ENCODE measurements around the gene PLAC8. TPM values are rescaled to one million over a fixed set of nuclear protein-coding genes. Genes with fewer than 3 reads are reported as not detected.
"Not testable (repeated sequence)": the region's sequence is repeated elsewhere in the genome, so short reads cannot be mapped to it uniquely, and the experiment has no call there.

Gene PLAC8
- total RNA-seq, 3 donors from 2014 or later = 11.8 to 14.9 (median 14.3) TPM

DNA sequence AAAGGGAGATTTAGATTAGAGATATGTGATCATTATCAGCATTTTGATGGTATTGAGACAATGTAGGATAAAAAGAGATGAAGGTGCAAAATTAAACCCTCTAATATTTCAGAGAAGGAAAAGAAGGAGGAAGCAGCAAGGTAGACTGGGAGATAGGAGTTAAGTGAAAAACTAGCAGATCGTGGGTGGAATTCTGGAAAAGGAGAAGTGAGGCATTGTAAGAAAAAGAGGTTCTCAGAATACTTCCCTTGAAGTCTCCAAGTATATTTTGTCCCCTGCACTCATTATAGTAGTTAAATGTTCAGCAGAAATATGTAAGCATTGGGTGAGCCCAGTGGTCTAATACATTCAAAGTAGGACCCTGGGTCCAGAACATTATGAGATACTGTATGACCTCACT lies 49.3 kb downstream of the PLAC8 start:
- DNase-seq = no peak
- Mint-ChIP-seq H3K4me1 (ENCODE audit: low read depth) (no peaks in the 10 kb centered on the region), H3K36me3 (ENCODE audit: insufficient read depth) (peaks cover 33% of the 10 kb centered on the region), H3K4me3 (no peak overlapping the region), H3K27me3 (ENCODE audit: low read depth) (no peaks in the 10 kb centered on the region), H3K9me3 (no peaks in the 10 kb centered on the region)
- no peak for ATAC-seq

DNA sequence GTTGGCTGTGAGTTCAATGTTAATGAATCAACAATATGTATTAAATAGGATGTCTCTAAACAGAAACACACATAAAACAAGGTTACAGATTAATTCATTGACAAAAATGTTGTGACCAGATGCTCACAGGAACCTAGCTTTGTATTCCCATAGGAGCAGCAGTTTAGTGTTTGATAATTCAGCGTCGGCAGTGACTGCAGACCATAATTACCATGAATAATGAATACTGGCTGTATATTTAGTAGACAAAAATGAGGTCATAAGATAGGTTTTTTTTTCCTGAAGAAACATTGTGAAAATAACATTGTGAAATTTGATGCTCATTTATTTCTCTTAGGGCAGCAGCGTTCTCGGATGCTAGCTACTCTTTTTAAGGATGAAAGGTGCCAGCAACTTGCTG lies 51.8 kb downstream of the PLAC8 start:
- Mint-ChIP-seq H3K27me3 (ENCODE audit: low read depth) (no peaks in the 10 kb centered on the region), H3K4me3 (no peak overlapping the region), H3K4me1 (ENCODE audit: low read depth) (no peaks in the 10 kb centered on the region), H3K9me3 (no peaks in the 10 kb centered on the region), H3K36me3 (ENCODE audit: insufficient read depth) (peaks cover 29% of the 10 kb centered on the region)
- DNase-seq (no peak), ATAC-seq (no peak)

DNA sequence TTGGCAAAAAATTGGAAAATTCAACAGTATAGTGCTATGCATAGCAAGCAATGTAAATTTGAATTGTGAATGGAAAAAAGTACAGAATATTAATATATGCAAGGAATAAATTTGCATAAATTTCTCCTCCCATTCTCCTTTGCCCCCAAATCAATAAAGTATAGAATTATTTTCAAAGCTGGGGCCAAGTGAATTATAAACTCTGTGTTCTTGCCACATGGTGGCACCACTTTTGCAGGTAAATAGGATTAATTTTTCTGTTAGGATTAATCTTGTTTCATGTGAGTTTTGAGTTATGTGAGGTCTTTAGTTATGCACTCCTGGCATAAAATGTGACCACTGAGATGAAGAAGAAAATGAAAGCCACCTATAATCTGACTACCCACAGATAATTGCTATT lies 59.6 kb downstream of the PLAC8 start:
- Mint-ChIP-seq H3K4me3 (no peak overlapping the region), H3K9me3 (no peaks in the 10 kb centered on the region), H3K4me1 (ENCODE audit: low read depth) (no peaks in the 10 kb centered on the region), H3K36me3 (ENCODE audit: insufficient read depth) (peaks cover 37% of the 10 kb centered on the region), H3K27me3 (ENCODE audit: low read depth) (no peaks in the 10 kb centered on the region)
- ATAC-seq = no peak
- DNase-seq = no peak

DNA sequence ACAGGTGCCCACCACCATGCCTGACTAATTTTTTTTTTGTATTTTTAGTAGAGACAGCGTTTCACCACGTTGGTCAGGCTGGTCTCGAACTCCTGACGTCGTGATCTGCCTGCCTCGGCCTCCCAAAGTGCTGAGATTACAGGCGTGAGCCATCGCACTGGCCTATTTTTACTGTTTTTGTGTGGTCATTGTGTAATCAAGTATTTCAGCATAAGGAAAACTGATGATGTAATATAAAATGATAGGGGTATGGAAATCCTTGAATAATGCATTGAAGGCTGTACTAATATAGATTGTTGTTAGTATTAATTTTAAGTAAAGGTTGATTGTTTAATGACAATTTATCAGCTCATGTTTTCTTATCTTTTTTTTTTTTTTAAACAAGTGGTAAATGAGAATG lies 65.7 kb downstream of the PLAC8 start:
- not testable (repeated sequence) for DNase-seq; ATAC-seq; H3K27me3 Mint-ChIP-seq (ENCODE audit: low read depth); H3K9me3 Mint-ChIP-seq; H3K4me1 Mint-ChIP-seq (ENCODE audit: low read depth); H3K4me3 Mint-ChIP-seq
- peaks cover 32% of the 10 kb centered on the region for H3K36me3 Mint-ChIP-seq (ENCODE audit: insufficient read depth)

DNA sequence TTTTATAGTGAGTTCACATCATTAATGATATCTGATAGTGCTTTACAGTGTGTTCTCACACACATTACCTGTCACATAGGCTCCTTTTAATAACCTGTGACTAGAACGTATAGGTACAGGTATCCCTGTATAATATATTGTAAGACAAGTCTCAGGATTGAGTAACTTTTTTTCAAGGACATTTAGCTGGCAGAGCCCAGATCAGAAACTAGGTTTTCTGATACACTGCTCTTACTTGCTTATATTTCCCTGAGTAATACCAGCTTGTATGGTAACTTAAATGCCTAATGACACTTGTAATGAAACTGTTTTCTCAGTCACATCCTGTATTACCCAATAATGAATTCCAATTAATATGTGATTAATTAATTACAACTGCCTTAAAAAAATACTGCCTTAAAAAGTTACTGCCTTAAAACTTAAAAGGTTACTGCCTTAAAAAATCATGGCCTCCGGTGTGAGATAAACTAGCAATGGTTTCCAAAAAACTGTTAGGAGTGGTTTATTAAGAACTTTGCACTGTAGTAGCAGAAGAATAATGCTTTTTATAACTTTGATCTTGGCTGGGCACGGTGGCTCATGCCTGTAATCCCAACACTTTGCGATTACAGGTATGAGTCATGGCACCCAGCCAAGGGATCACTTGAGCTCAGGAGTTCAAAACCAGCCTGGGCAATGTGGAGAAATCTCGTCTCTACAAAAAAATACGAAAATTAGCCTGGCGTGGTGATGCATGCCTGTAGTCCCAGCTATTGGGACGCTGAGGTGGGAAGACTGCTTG lies 67.6 kb downstream of the PLAC8 start:
- Mint-ChIP-seq H3K36me3 (ENCODE audit: insufficient read depth) (peaks cover 20% of the 10 kb centered on the region), H3K9me3 (no peaks in the 10 kb centered on the region), H3K4me1 (ENCODE audit: low read depth) (peaks cover 11% of the 10 kb centered on the region), H3K4me3 (no peak overlapping the region), H3K27me3 (ENCODE audit: low read depth) (no peaks in the 10 kb centered on the region)
- ATAC-seq (no peak), DNase-seq (no peak)

DNA sequence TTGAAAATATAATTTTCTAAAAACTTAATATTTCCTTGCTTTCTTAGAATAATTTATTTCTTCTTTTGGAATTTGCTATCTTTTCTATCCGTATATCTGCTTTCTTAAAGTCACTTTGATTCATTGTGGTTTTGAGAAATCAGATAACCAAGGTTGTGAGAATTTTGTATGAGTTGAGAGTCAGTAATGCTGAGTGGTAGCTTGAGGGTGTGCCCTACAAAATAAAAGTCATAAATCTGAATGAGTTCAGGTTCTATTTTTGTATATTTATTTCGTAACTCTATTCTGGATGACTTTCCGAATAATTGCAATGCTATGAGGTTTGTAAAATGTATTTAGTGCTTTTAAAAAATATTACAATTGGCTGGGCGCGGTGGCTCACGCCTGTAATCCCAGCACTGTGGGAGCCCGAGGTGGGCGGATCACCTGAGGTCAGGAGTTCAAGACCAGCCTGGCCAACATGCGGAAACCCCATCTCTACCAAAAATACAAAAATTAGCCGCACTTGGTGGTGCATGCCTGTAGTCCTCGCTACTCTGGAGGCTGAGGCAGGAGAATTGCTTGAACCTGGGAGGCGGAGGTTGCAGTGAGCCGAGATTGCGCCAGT lies 70.6 kb downstream of the PLAC8 start:
- ATAC-seq = no peak
- Mint-ChIP-seq H3K4me1 (ENCODE audit: low read depth) (peaks cover 25% of the 10 kb centered on the region), H3K4me3 (no peak overlapping the region), H3K27me3 (ENCODE audit: low read depth) (no peaks in the 10 kb centered on the region), H3K9me3 (no peaks in the 10 kb centered on the region), H3K36me3 (ENCODE audit: insufficient read depth) (peaks cover 6% of the 10 kb centered on the region)
- no peak for DNase-seq

DNA sequence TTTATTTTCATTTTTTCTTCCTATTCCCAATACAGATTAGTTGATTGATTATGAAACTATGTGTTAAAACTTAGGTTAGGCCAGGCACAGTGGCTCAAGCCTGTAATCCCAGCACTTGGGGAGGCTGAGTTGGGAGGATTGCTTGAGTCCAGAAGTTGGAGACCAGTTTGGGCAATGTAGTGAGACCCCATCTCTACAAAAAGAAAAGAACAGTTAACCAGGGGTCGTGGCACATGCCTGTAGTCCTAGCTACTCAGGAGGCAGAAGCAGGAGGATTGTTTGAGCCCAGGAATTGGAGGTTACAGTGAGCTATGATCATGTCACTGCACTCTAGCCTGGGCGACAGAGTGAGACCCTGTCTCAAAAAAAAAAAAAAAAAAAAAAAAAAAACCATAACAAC lies 71.4 kb downstream of the PLAC8 start:
- not testable (repeated sequence) for H3K36me3 Mint-ChIP-seq (ENCODE audit: insufficient read depth); ATAC-seq; DNase-seq; H3K4me3 Mint-ChIP-seq; H3K9me3 Mint-ChIP-seq; H3K27me3 Mint-ChIP-seq (ENCODE audit: low read depth)
- H3K4me1 Mint-ChIP-seq (ENCODE audit: low read depth) = peaks cover 28% of the 10 kb centered on the region

DNA sequence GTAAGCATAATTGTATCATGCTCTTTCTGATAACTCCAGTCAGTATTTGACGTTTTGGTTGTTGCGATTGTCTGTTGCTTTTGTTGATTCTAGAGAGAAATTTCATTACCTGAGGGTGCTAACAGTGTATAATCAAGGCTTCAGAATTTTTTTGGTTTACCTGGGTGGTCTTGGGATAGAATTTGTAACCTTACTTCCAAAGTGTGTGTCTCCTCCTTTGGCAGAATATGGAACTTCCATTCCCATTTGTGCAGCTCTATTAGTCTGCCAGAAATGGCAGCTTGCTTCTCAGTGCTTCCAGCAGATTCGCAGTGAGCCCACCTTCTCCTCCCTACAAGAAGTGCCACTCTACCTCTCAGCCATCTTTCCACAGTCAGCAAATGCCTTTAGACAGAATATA lies 74.3 kb downstream of the PLAC8 start:
- no peak for ATAC-seq
- DNase-seq = no peak
- H3K4me1 Mint-ChIP-seq (ENCODE audit: low read depth) = peaks cover 43% of the 10 kb centered on the region
- H3K36me3 Mint-ChIP-seq (ENCODE audit: insufficient read depth) = peaks cover 4% of the 10 kb centered on the region
- H3K4me3 Mint-ChIP-seq = no peak overlapping the region
- H3K9me3 Mint-ChIP-seq = no peaks in the 10 kb centered on the region
- no peaks in the 10 kb centered on the region for H3K27me3 Mint-ChIP-seq (ENCODE audit: low read depth)

Other genes starting within 250 kb of the PLAC8 start
- 100 to 1,000 TPM; 114 to 124 (median 123) TPM for gene SEC31A, start 223.6 kb downstream of the PLAC8 start, total RNA-seq
- 1 to 10 TPM in 2 of 3 donors, under 1 TPM in 1; 0.87 to 2.4 (median 1.0) TPM for gene THAP9, start 214.0 kb downstream of the PLAC8 start, total RNA-seq
- 10 to 100 TPM; 14.7 to 15.3 (median 14.8) TPM for gene LIN54, start 103.9 kb downstream of the PLAC8 start, total RNA-seq
- gene COPS4, start 79.5 kb downstream of the PLAC8 start, total RNA-seq = 10 to 100 TPM; 40.7 to 43.1 (median 41.2) TPM
- 10 to 100 TPM; 13.3 to 16.4 (median 15.0) TPM for gene COQ2, start 170.1 kb upstream of the PLAC8 start, total RNA-seq
- gene HPSE, start 220.1 kb upstream of the PLAC8 start, total RNA-seq = 1 to 10 TPM; 4.2 to 5.6 (median 5.0) TPM